Pancreas (tissue), 10 donors: ENCODE measurements around the gene MTNR1A. TPM values are rescaled to one million over a fixed set of nuclear protein-coding genes. Genes with fewer than 3 reads are reported as not detected.
A peak's percentile ranks its signal among the peaks of the same experiment; 100 is the strongest.

Source experiments
- ATAC-seq, 4 donors: fragments of 200-7000 bp; cut with Tn5 transposase; one replicate each; pipeline versions ENCODE4 v1.8.0 to v1.9.1; 2020; ENCODE audit warnings: mild to moderate bottlenecking in 4 of 4, moderate library complexity in 4 of 4
- DNase-seq, 6 donors: peaks; one replicate each; pipeline ENCODE4 v3.0.0-alpha.2; 2020
- FAIRE-seq: peaks from 2 replicates; lab custom pipeline; 2012; peaks lifted over from hg19 to GRCh38; lab: Jason Lieb, UNC
- H3K27ac ChIP-seq, 4 donors: fragments of 200-600 bp; sonication (generic); 1 replicate in 3 of 4; 2 replicates in 1 of 4; pipeline versions ENCODE4 v1.5.0 to v1.8.0; 2020
- H3K27me3 ChIP-seq, 4 donors: fragments of 200-600 bp; one replicate each; pipeline ENCODE4 v1.8.0; 2021
- H3K36me3 ChIP-seq, 3 donors: fragments of 200-600 bp; sonication (generic) in 1 of 3; one replicate each; pipeline versions ENCODE4 v1.5.0 to v1.8.0; 2020 to 2021
- H3K4me1 ChIP-seq, 3 donors: fragments of 200-600 bp; one replicate each; pipeline ENCODE4 v1.8.0; 2021
- H3K4me3 ChIP-seq, 4 donors: fragments of 200-600 bp; sonication (generic) in 2 of 4; one replicate each; pipeline versions ENCODE4 v1.5.0 to v1.8.0; 2020 to 2021
- H3K9me3 ChIP-seq, 4 donors: fragments of 200-600 bp; one replicate each; pipeline ENCODE4 v1.8.0; 2021
- CTCF ChIP-seq, 4 donors: fragments of 200-600 bp; sonication (generic) in 3 of 4; IDR thresholded peaks; one replicate each; pipeline versions ENCODE4 v1.5.0 to v1.8.0; 2021; ENCODE audit warnings: antibody characterized with exemption in 4 of 4
- WGBS, 2 donors: extraction: QIAGEN DNeasy Blood & Tissue Kit; methylation state at CpG; one replicate each; pipeline ENCODE4 v1.1.7; 2013; 5-methylcytosine and 5-hydroxymethylcytosine counted together
- intact Hi-C, 3 donors: fragments of 100-400 bp; cut with DNase I; formaldehyde crosslinking; loops; one replicate each; pipeline versions ENCODE4 v1.11.1 to v1.14.2; 2022
- polyA plus RNA-seq, 2 donors: library from polyadenylated mRNA; stranded (reverse); fragments of 200-250 nt; gene quantifications; one replicate each; pipeline ENCODE4 v1.2.3, GENCODE V29; 2013
- total RNA-seq, 6 donors: library from RNA; stranded (reverse); fragmentation: NEBNext Ultra II Directional in 4 of 6; extraction: Animal tissue kit (Norgen Biotek cat#: 25700) in 4 of 6; gene quantifications; one replicate each; pipeline versions ENCODE4 v1.2.1 to v1.2.4, GENCODE V29; 2021 to 2023
- donor health status: healthy with polysubstance abuse.
- donor health status: DM: no; HTN: no; CAD: no; lungs with moderate emphysema.
- donor health status: DM: no; HTN: no; CAD: no.
- donor health status: control.
- donor health status: control.
- donor health status: Bipolar disorder and iron deficiency.
- donor health status: DM: yes; HTN: yes; CAD: no.
- donor health status: DM: no; HTN: no; CAD: no.
- donor health status: DM: no; HTN: no; CAD: no.
- donor health status: DM: yes; HTN: yes; CAD: no.

MTNR1A gene
- total and polyA plus RNA-seq, 8 donors, result 0.09 to 2.5 (median 0.92) TPM

DNA sequence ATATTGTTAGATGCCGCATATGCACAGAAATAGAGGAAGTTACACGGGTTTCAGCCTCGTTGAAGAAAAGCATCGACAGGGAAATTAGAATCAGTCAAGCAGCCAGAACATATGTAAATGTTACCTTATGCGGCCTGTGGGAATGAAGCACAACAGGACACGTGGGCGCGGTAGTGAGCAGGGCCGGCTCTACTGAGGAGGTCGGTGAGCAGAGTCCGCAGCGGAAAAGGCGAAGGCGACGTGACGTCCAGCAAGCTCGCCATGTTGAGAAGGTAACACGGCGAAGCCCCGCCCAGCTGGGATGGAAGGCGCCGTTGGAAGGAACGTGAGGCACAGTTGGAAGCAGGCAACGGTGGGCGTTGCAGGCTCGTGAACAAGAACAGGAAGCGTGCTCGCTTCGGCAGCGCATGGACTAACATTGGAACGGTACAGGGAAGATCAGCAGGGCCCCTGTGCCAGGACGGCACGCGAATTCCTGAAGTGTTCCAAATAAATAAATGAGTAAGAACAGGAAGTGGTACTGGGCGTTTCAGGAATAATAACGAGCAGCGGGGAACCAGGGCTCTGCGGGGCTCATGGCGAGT lies 54.6 kb downstream of the MTNR1A start:
- Histone ChIP-seq H3K9me3 (no peaks in the 10 kb centered on the region), H3K27ac (no peak overlapping the region), H3K36me3 (no peaks in the 10 kb centered on the region), H3K4me3 (no peak overlapping the region), H3K27me3 (no peaks in the 10 kb centered on the region), H3K4me1 (no peaks in the 10 kb centered on the region)
- ATAC-seq (peak in 2 of 4 donors; percentile 67 to 74), DNase-seq (peak in 2 of 6 donors; percentile 48 to 62), FAIRE-seq (no peak)
- no peak for TF ChIP-seq CTCF (IDR thresholded peaks at IDR 0.05)
- WGBS, 2 donors, result 74 to 76% methylated on average over 39 of the region's 39 CpGs
- intact Hi-C loops, result no loop called here

- intact Hi-C loops, result no loop called here
- no peak for FAIRE-seq
- 79 to 89% methylated on average over 4 of the region's 4 CpGs for WGBS, 2 donors
- H3K27ac ChIP-seq, result no peak overlapping the region
- no peak for DNase-seq
- no peaks in the 10 kb centered on the region for H3K36me3 ChIP-seq
- TF ChIP-seq CTCF (IDR thresholded peaks at IDR 0.05), result no peak
- no peaks in the 10 kb centered on the region for H3K9me3 ChIP-seq
- H3K27me3 ChIP-seq, result no peaks in the 10 kb centered on the region
- H3K4me3 ChIP-seq, result no peak overlapping the region
- H3K4me1 ChIP-seq, result no peaks in the 10 kb centered on the region
- ATAC-seq, result no peak
Measured at GRCh38 chr4:186499467-186499866, 55.9 kb downstream of the MTNR1A start.

- FAIRE-seq, result no peak
- no peak for DNase-seq
- no peaks in the 10 kb centered on the region for H3K9me3 ChIP-seq
- H3K4me1 ChIP-seq, result no peaks in the 10 kb centered on the region
- H3K27ac ChIP-seq, result no peak overlapping the region
- H3K27me3 ChIP-seq, result no peaks in the 10 kb centered on the region
- no peak for TF ChIP-seq CTCF (IDR thresholded peaks at IDR 0.05)
- WGBS, 2 donors, result 79 to 84% methylated on average over 8 of the region's 8 CpGs
- intact Hi-C loops, result no loop called here
- H3K36me3 ChIP-seq, result no peaks in the 10 kb centered on the region
- H3K4me3 ChIP-seq, result no peak overlapping the region
- no peak for ATAC-seq
Measured at GRCh38 chr4:186497043-186497442, 58.3 kb downstream of the MTNR1A start.

- intact Hi-C loops, result no loop called here
- Histone ChIP-seq H3K27me3 (no peaks in the 10 kb centered on the region), H3K4me1 (no peaks in the 10 kb centered on the region), H3K36me3 (no peaks in the 10 kb centered on the region), H3K9me3 (no peaks in the 10 kb centered on the region), H3K27ac (no peak overlapping the region), H3K4me3 (no peak overlapping the region)
- ATAC-seq (no peak), DNase-seq (no peak), FAIRE-seq (no peak)
- TF ChIP-seq CTCF (IDR thresholded peaks at IDR 0.05), result no peak
- 90 to 92% methylated on average over 1 of the region's 1 CpG for WGBS, 2 donors
Measured at GRCh38 chr4:186494496-186494895, 60.9 kb downstream of the MTNR1A start.

GRCh38 chr4:186487726-186488125 lies 67.6 kb downstream of the MTNR1A start:
- H3K9me3 ChIP-seq, result no peaks in the 10 kb centered on the region
- H3K27me3 ChIP-seq, result no peaks in the 10 kb centered on the region
- no peak overlapping the region for H3K4me3 ChIP-seq
- no peak for ATAC-seq
- H3K27ac ChIP-seq, result no peak overlapping the region
- FAIRE-seq, result no peak
- no peak for TF ChIP-seq CTCF (IDR thresholded peaks at IDR 0.05)
- 56 to 66% methylated on average over 9 of the region's 9 CpGs for WGBS, 2 donors
- no peak for DNase-seq
- H3K4me1 ChIP-seq, result no peaks in the 10 kb centered on the region
- intact Hi-C loops, result no loop called here
- no peaks in the 10 kb centered on the region for H3K36me3 ChIP-seq
